IMR-90 (cell line): Measurements from ENCODE around the gene CD6. TPM values are rescaled to one million over a fixed set of nuclear protein-coding genes. Genes with fewer than 3 reads are reported as not detected.

Experiments
- ATAC-seq: fragments of 200-7000 bp; cut with Tn5 transposase; 2 replicates; pipeline ENCODE4 v1.9.1; 2020; ENCODE audit warnings: low read depth, mild to moderate bottlenecking, moderate library complexity
- BruUV-seq: library from RNA; stranded (reverse); fragments of 400-500 nt; replicated peaks from 2 replicates; lab custom pipeline; 2021; lab: Mats Ljungman, UMichigan
- CTCF ChIA-PET: fragments of 300-600 bp; formaldehyde crosslinking; extraction: SDS; loops from one replicate; lab custom pipeline; 2021; ENCODE audit warnings: antibody characterized with exemption; lab: Yijun Ruan, JAX
- POLR2A ChIA-PET: fragments of 300-600 bp; sonication (Branson Sonifier 250); formaldehyde crosslinking; loops from one replicate; lab custom pipeline; 2022; ENCODE audit warnings: antibody characterized with exemption; ENCODE audit not compliant: unreplicated experiment; lab: Charles Lee
- DNase-seq: peaks from one replicate; pipeline ENCODE4 v3.0.0; 2013
- H2AFZ ChIP-seq: replicated peaks from 2 replicates; pipeline ENCODE3; 2013; ENCODE audit warnings: low read length, mild to moderate bottlenecking; ENCODE audit not compliant: poor library complexity
- H2AK5ac ChIP-seq: 2 replicates; pipeline ENCODE4 v1.6.1; 2013; ENCODE audit warnings: low read depth, low read length, inconsistent platforms
- H2AK9ac ChIP-seq: replicated peaks from 2 replicates; pipeline ENCODE3; 2013; ENCODE audit warnings: mild to moderate bottlenecking, low read depth, low read length, moderate library complexity; ENCODE audit not compliant: poor library complexity
- H2BK120ac ChIP-seq: 2 replicates; pipeline ENCODE4 v1.6.1; 2013; ENCODE audit warnings: low read depth, low read length, inconsistent platforms
- H2BK15ac ChIP-seq: 3 replicates; pipeline ENCODE4 v1.6.1; 2013; ENCODE audit warnings: low read depth, low read length, inconsistent platforms
- H2BK20ac ChIP-seq: 2 replicates; pipeline ENCODE4 v1.6.1; 2013; ENCODE audit warnings: low read depth, mild to moderate bottlenecking, inconsistent platforms, low read length, moderate library complexity
- H2BK5ac ChIP-seq: 2 replicates; pipeline ENCODE4 v1.6.1; 2013; ENCODE audit warnings: mild to moderate bottlenecking, low read depth, low read length, inconsistent platforms; ENCODE audit not compliant: poor library complexity, severe bottlenecking
- H3K14ac ChIP-seq: replicated peaks from 2 replicates; pipeline ENCODE4 v1.6.1; 2013; ENCODE audit warnings: low read depth, low read length, inconsistent platforms
- H3K18ac ChIP-seq: 2 replicates; pipeline ENCODE4 v1.6.1; 2013; ENCODE audit warnings: low read depth, low read length, control low read depth
- H3K23ac ChIP-seq: 2 replicates; pipeline ENCODE4 v1.6.1; 2013; ENCODE audit warnings: low read depth, low read length, inconsistent platforms
- H3K27ac ChIP-seq: 2 replicates; pipeline ENCODE4 v1.5.1; 2013; ENCODE audit warnings: mild to moderate bottlenecking, control low read depth, low read length; ENCODE audit not compliant: insufficient read depth
- H3K27me3 ChIP-seq: 2 replicates; pipeline ENCODE4 v1.6.1; 2013; ENCODE audit warnings: low read length; ENCODE audit not compliant: control insufficient read depth, insufficient read depth
- H3K36me3 ChIP-seq: 2 replicates; pipeline ENCODE4 v1.6.1; 2013; ENCODE audit warnings: low read length, mixed read lengths; ENCODE audit not compliant: control insufficient read depth, insufficient read depth
- H3K4ac ChIP-seq: 2 replicates; pipeline ENCODE4 v1.6.1; 2013; ENCODE audit warnings: low read depth, low read length, inconsistent platforms
- H3K4me1 ChIP-seq: 2 replicates; pipeline ENCODE4 v1.6.1; 2013; ENCODE audit warnings: low read length, mixed read lengths; ENCODE audit not compliant: control insufficient read depth, insufficient read depth
- H3K4me2 ChIP-seq: 2 replicates; pipeline ENCODE4 v1.6.1; 2013; ENCODE audit warnings: low read depth, mild to moderate bottlenecking, control low read depth, low read length, moderate library complexity
- H3K4me3 ChIP-seq: 2 replicates; pipeline ENCODE4 v1.5.1; 2013; ENCODE audit warnings: low read depth, mild to moderate bottlenecking, control low read depth, low read length, moderate library complexity; ENCODE audit not compliant: insufficient read depth
- H3K56ac ChIP-seq: 2 replicates; pipeline ENCODE4 v1.6.1; 2013; ENCODE audit warnings: low read length, inconsistent platforms; ENCODE audit not compliant: insufficient read depth; ENCODE audit errors: extremely low read depth
- H3K79me1 ChIP-seq, 2 experiments: 2 replicates each; pipeline ENCODE4 v1.6.1; 2013; ENCODE audit warnings: low read length in 2 of 2, inconsistent platforms in 1 of 2, low read depth in 1 of 2
- H3K9ac ChIP-seq: 2 replicates; pipeline ENCODE4 v1.6.1; 2013; ENCODE audit warnings: low read depth, low read length, control low read depth
- H3K9me1 ChIP-seq: 2 replicates; pipeline ENCODE4 v1.6.1; 2013; ENCODE audit warnings: low read length, inconsistent platforms; ENCODE audit not compliant: insufficient read depth
- H3K9me3 ChIP-seq: 2 replicates; pipeline ENCODE4 v1.6.1; 2013; ENCODE audit warnings: low read length; ENCODE audit not compliant: control insufficient read depth, insufficient read depth
- H4K20me1 ChIP-seq: 2 replicates; pipeline ENCODE4 v1.6.1; 2013; ENCODE audit warnings: low read length, inconsistent platforms; ENCODE audit not compliant: insufficient read depth
- H4K5ac ChIP-seq: 2 replicates; pipeline ENCODE4 v1.6.1; 2013; ENCODE audit warnings: mild to moderate bottlenecking, low read depth, low read length, control low read depth
- H4K8ac ChIP-seq, 2 experiments: 2 replicates each; pipeline ENCODE4 v1.6.1; 2013; ENCODE audit warnings: low read depth in 2 of 2, low read length in 2 of 2, control low read depth in 1 of 2, inconsistent platforms in 1 of 2
- H4K91ac ChIP-seq: 2 replicates; pipeline ENCODE4 v1.6.1; 2013; ENCODE audit warnings: low read depth, low read length, inconsistent platforms; ENCODE audit not compliant: insufficient read depth
- BHLHE40 ChIP-seq: fragments of 150-350 bp; IDR thresholded peaks from 2 replicates; pipeline ENCODE4 v1.6.1; 2016; ENCODE audit warnings: mild to moderate bottlenecking, low read depth, low read length
- CEBPB ChIP-seq: IDR thresholded peaks from 2 replicates; pipeline ENCODE4 v1.6.1; 2012; ENCODE audit warnings: low read depth, low read length, improper control_type of control experiment
- CHD1 ChIP-seq: IDR thresholded peaks from 2 replicates; pipeline ENCODE4 v1.6.1; 2012; ENCODE audit warnings: low read depth, low read length, improper control_type of control experiment
- FOS ChIP-seq: fragments of 150-350 bp; IDR thresholded peaks from 2 replicates; pipeline ENCODE4 v1.6.1; 2016; ENCODE audit warnings: low read depth, low read length
- MAFK ChIP-seq: IDR thresholded peaks from 2 replicates; pipeline ENCODE4 v1.6.1; 2012; ENCODE audit warnings: low read depth, low read length, improper control_type of control experiment
- MAZ ChIP-seq: IDR thresholded peaks from 2 replicates; pipeline ENCODE4 v1.6.1; 2012; ENCODE audit warnings: low read depth, mild to moderate bottlenecking, low read length, improper control_type of control experiment, moderate library complexity, borderline replicate concordance
- MXI1 ChIP-seq: IDR thresholded peaks from 2 replicates; pipeline ENCODE4 v1.6.1; 2012; ENCODE audit warnings: low read depth, mild to moderate bottlenecking, low read length, moderate library complexity, borderline replicate concordance
- NFE2L2 ChIP-seq: fragments of 150-350 bp; IDR thresholded peaks from 2 replicates; pipeline ENCODE4 v1.6.1; 2016; ENCODE audit warnings: low read depth, mild to moderate bottlenecking, low read length
- POLR2A ChIP-seq: IDR thresholded peaks from 2 replicates; pipeline ENCODE4 v1.6.1; 2012; ENCODE audit warnings: mild to moderate bottlenecking, low read depth, low read length
- RAD21 ChIP-seq: IDR thresholded peaks from 2 replicates; pipeline ENCODE4 v1.6.1; 2012; ENCODE audit warnings: low read length, improper control_type of control experiment
- RCOR1 ChIP-seq: IDR thresholded peaks from 2 replicates; pipeline ENCODE4 v1.6.1; 2012; ENCODE audit warnings: mild to moderate bottlenecking, low read length, improper control_type of control experiment; ENCODE audit not compliant: insufficient replicate concordance
- RFX5 ChIP-seq: IDR thresholded peaks from 2 replicates; pipeline ENCODE4 v1.8.0; 2012; ENCODE audit warnings: low read depth, mild to moderate bottlenecking, low read length, moderate library complexity
- SMC3 ChIP-seq: fragments of 150-350 bp; IDR thresholded peaks from 2 replicates; pipeline ENCODE4 v1.6.1; 2016; ENCODE audit warnings: low read depth, mild to moderate bottlenecking, antibody characterized with exemption, low read length, moderate library complexity
- WGBS, 2 experiments: methylation state at CpG; one replicate each; pipeline versions ENCODE4 v1.1.5 to v1.1.7; 2013; ENCODE audit warnings: missing lambda C conversion rate in 2 of 2; ENCODE audit not compliant: insufficient read length in 1 of 2; ENCODE audit errors: extremely low coverage in 2 of 2; 5-methylcytosine and 5-hydroxymethylcytosine counted together
- dilution Hi-C: fragments of 300-500 bp; cut with HindIII; formaldehyde crosslinking; loops from one replicate; pipeline ENCODE4 v1.14.3; 2018; ENCODE audit warnings: low sequenced_read_pairs; ENCODE audit not compliant: unreplicated experiment
- in situ Hi-C: fragments of 300-500 bp; cut with MboI; formaldehyde crosslinking; loops from 3 replicates; pipeline ENCODE4 v1.14.3; 2019; ENCODE audit warnings: low sequenced_read_pairs, inconsistent platforms, mixed read lengths
- intact Hi-C: fragments of 100-400 bp; cut with micrococcal nuclease; formaldehyde crosslinking; loops from 2 replicates; pipeline ENCODE4 v1.10.0; 2022
- polyA plus RNA-seq, 3 experiments: library from polyadenylated mRNA; depleted of rRNA; stranded (reverse); fragments of >200 nt; gene quantifications; 2 replicates each; pipeline ENCODE4 v1.2.3, GENCODE V29; 2012; ENCODE audit warnings: low replicate concordance in 1 of 3
- total RNA-seq: library from RNA; depleted of rRNA; stranded (reverse); fragments of >200 nt; gene quantifications from 2 replicates; pipeline ENCODE4 v1.2.3, GENCODE V29; 2012
- TF ChIP-seq, protein P1 (sequence below): fragments of 150-350 bp; IDR thresholded peaks from 2 replicates; pipeline ENCODE4 v1.6.1; 2016; ENCODE audit warnings: low read depth, mild to moderate bottlenecking, low read length, moderate library complexity, borderline replicate concordance
- TF ChIP-seq, protein P2 (sequence below): conservative IDR thresholded peaks from 2 replicates; pipeline ENCODE4 v1.5.1; 2012; ENCODE audit warnings: mild to moderate bottlenecking, low read depth, low read length, improper control_type of control experiment
- TF ChIP-seq, protein P3 (sequence below): fragments of 150-350 bp; IDR thresholded peaks from 2 replicates; pipeline ENCODE4 v1.6.1; 2017; ENCODE audit warnings: mild to moderate bottlenecking, antibody characterized with exemption, low read length, low read depth

Gene CD6
- total and polyA plus RNA-seq, 2 of the 4 experiments (the other 2 are of a cell fraction) = not detected

DNA sequence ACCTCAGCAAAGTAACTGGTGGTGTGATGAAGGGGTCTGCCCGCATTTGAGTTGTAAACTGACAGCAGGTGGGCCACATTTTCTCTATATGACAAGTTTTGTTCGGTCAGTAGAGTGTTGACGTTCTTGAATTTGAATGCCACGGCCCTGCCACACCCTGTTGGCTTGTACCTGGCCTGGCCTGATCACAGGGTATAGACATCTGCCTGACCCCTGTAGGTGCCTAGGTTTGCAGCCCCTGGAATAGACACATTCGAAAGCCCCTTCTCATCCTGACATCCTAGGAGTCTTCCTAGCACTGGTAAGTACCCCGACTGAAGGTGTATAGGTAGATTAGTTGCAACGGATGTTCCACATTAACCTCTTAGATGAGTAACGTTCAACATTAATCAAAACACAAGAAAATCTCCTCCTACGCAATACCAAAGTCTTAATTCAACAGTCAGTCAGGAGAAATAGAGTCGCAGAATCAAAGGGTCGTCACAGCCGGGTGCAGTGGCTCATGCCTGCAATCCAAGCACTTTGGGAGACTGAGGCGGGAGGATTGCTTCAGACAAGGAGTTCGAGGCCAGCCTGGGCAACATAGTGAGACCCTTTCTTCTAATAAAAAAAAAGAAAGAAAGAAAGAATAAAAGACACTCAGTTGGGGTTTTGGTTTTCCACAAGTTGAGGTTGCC is 87.2 kb downstream of the CD6 start:
- Histone ChIP-seq H4K8ac (no peak overlapping the region), H3K9ac (no peak overlapping the region), H2BK5ac (no peak overlapping the region), H3K36me3 (no peaks in the 10 kb centered on the region), H3K56ac (no peak overlapping the region), H2BK15ac (no peak overlapping the region), H3K27ac (no peak overlapping the region), H4K91ac (no peak overlapping the region), H3K4me1 (peaks cover 1% of the 10 kb centered on the region; the same call in 1 of the 2 replicates), H3K23ac (no peak overlapping the region), H3K4me2 (no peak overlapping the region), H3K9me3 (no peaks in the 10 kb centered on the region), H2AK9ac (no peak overlapping the region), H3K79me1 (no peaks in the 10 kb centered on the region), H2BK20ac (no peak overlapping the region), H4K5ac (no peak overlapping the region), H3K4ac (no peak overlapping the region), H3K4me3 (no peak overlapping the region), H3K9me1 (no peaks in the 10 kb centered on the region; the same call in 1 of the 2 replicates), H2AK5ac (no peak overlapping the region), H2AFZ (no peak overlapping the region), H3K18ac (no peak overlapping the region), H3K27me3 (peaks cover 22% of the 10 kb centered on the region), H3K14ac (no peak overlapping the region), H4K20me1 (no peaks in the 10 kb centered on the region), H2BK120ac (no peak overlapping the region)
- WGBS, 2 experiments = 82% methylated on average over 3 of the region's 14 CpGs; no CpG with 5 or more reads in 1 of the 2 experiments
- dilution Hi-C loops = no loop called here
- intact Hi-C loops = no loop called here
- BruUV-seq = no TSS peak
- TF ChIP-seq, protein P1, sequence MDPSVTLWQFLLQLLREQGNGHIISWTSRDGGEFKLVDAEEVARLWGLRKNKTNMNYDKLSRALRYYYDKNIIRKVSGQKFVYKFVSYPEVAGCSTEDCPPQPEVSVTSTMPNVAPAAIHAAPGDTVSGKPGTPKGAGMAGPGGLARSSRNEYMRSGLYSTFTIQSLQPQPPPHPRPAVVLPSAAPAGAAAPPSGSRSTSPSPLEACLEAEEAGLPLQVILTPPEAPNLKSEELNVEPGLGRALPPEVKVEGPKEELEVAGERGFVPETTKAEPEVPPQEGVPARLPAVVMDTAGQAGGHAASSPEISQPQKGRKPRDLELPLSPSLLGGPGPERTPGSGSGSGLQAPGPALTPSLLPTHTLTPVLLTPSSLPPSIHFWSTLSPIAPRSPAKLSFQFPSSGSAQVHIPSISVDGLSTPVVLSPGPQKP = no peak
- TF ChIP-seq MAZ = no peak
- no peak for TF ChIP-seq RCOR1
- TF ChIP-seq, protein P2, sequence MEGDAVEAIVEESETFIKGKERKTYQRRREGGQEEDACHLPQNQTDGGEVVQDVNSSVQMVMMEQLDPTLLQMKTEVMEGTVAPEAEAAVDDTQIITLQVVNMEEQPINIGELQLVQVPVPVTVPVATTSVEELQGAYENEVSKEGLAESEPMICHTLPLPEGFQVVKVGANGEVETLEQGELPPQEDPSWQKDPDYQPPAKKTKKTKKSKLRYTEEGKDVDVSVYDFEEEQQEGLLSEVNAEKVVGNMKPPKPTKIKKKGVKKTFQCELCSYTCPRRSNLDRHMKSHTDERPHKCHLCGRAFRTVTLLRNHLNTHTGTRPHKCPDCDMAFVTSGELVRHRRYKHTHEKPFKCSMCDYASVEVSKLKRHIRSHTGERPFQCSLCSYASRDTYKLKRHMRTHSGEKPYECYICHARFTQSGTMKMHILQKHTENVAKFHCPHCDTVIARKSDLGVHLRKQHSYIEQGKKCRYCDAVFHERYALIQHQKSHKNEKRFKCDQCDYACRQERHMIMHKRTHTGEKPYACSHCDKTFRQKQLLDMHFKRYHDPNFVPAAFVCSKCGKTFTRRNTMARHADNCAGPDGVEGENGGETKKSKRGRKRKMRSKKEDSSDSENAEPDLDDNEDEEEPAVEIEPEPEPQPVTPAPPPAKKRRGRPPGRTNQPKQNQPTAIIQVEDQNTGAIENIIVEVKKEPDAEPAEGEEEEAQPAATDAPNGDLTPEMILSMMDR = no peak
- TF ChIP-seq RFX5 = no peak
- no peak for TF ChIP-seq RAD21
- TF ChIP-seq CEBPB = no peak
- no peak for TF ChIP-seq BHLHE40
- TF ChIP-seq NFE2L2 = no peak
- TF ChIP-seq, protein P3, sequence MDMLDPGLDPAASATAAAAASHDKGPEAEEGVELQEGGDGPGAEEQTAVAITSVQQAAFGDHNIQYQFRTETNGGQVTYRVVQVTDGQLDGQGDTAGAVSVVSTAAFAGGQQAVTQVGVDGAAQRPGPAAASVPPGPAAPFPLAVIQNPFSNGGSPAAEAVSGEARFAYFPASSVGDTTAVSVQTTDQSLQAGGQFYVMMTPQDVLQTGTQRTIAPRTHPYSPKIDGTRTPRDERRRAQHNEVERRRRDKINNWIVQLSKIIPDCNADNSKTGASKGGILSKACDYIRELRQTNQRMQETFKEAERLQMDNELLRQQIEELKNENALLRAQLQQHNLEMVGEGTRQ = no peak
- no peak for TF ChIP-seq SMC3
- no peak for TF ChIP-seq FOS
- no peak for TF ChIP-seq MAFK
- no peak for TF ChIP-seq POLR2A
- TF ChIP-seq CHD1 = no peak
- TF ChIP-seq MXI1 = no peak
- in situ Hi-C loops = no loop called here
- POLR2A ChIA-PET = no interaction called here
- CTCF ChIA-PET = no interaction called here
- no peak for ATAC-seq
- no peak for DNase-seq
